Right cardiac atrium (tissue), 5 donors: ENCODE results near the gene GNRHR. TPM values are rescaled to one million over a fixed set of nuclear protein-coding genes. Genes with fewer than 3 reads are reported as not detected.

Experiments
- ATAC-seq, 2 donors: fragments of 200-7000 bp; cut with Tn5 transposase; one replicate each; pipeline versions ENCODE4 v1.8.0 to v1.9.1; 2020; ENCODE audit warnings: moderate library complexity in 2 of 2, mild to moderate bottlenecking in 1 of 2
- DNase-seq, 3 donors: peaks; one replicate each; pipeline ENCODE4 v3.0.0-alpha.2; 2020
- H3K27ac ChIP-seq: one replicate; pipeline ENCODE4 v1.5.1; 2013; ENCODE audit warnings: mild to moderate bottlenecking, low read length, control low read depth, moderate library complexity
- H3K27me3 ChIP-seq: one replicate; pipeline ENCODE4 v1.6.1; 2013; ENCODE audit not compliant: control insufficient read depth, insufficient read depth
- H3K4me1 ChIP-seq: one replicate; pipeline ENCODE4 v1.6.1; 2013; ENCODE audit warnings: low read length; ENCODE audit not compliant: control insufficient read depth, insufficient read depth
- H3K4me3 ChIP-seq: one replicate; pipeline ENCODE4 v1.5.1; 2013; ENCODE audit warnings: low read length, control low read depth
- H3K9me3 ChIP-seq: one replicate; pipeline ENCODE4 v1.6.1; 2013; ENCODE audit warnings: low read length; ENCODE audit not compliant: control insufficient read depth
- WGBS: extraction: QIAGEN DNeasy Blood & Tissue Kit; methylation state at CpG from one replicate; pipeline ENCODE4 v1.1.7; 2013; 5-methylcytosine and 5-hydroxymethylcytosine counted together
- intact Hi-C, 4 donors: fragments of 100-400 bp; cut with DNase I; formaldehyde crosslinking; loops; one replicate each; pipeline versions ENCODE4 v1.11.0 to v1.14.0; 2022 to 2023
- polyA plus RNA-seq: library from polyadenylated mRNA; stranded (reverse); fragments of 200-250 nt; gene quantifications from one replicate; pipeline ENCODE4 v1.2.3, GENCODE V29; 2013
- total RNA-seq, 4 donors: library from RNA; stranded (reverse); fragmentation: NEBNext Ultra II Directional; extraction: Animal tissue kit (Norgen Biotek cat#: 25700); gene quantifications; one replicate each; pipeline ENCODE4 v1.2.1, GENCODE V29; 2021
- donor health status: healthy with polysubstance abuse.
- donor health status: DM: no; HTN: yes; CAD: no.
- donor health status: DM: no; HTN: no; CAD: no.
- donor health status: DM: no; HTN: yes; CAD: no; lungs with severe emphysema.
- donor health status: DM: yes; HTN: yes; CAD: no.

The GNRHR gene
- total and polyA plus RNA-seq, 5 donors: not detected

DNA sequence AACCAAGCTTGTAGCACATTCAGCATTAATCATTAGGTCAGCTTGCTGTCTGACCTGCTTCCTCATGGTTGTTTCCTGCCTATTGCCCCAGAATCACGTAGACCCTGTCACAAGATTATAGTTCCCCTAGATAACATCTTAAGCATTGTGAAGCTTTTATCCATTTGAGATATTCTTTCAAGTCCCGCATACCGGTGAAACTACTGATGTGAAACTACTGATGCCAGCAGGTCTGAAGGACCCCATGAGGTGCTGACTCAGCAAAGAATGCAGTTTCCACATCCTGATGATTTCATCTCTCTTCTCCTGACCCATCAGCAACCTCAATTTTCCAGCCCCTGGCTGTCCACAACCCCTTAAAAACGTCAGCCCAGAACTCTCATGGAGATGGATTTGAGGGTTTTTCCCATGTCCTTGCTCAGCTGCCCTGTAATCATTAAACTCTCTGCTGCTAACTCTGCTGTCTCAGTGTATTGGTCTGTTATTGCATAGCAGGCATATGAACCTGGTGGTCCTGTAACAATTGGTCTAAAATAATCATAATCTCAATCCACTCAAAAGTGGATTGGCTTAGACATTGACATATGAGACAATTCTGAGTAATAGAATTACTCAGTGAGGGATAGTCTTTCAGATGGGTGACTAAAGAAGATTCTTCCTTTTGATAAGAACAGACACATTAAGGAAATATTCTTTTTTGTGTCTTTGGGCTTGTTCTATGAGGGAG, 26.9 kb downstream of the GNRHR start:
- no peak overlapping the region for H3K4me3 ChIP-seq
- H3K27me3 ChIP-seq: no peaks in the 10 kb centered on the region
- intact Hi-C loops: no loop called here
- no peak for DNase-seq
- no peaks in the 10 kb centered on the region for H3K4me1 ChIP-seq
- no peak overlapping the region for H3K27ac ChIP-seq
- ATAC-seq: no peak
- H3K9me3 ChIP-seq: no peaks in the 10 kb centered on the region
- 53% methylated on average over 4 of the region's 4 CpGs for WGBS

DNA sequence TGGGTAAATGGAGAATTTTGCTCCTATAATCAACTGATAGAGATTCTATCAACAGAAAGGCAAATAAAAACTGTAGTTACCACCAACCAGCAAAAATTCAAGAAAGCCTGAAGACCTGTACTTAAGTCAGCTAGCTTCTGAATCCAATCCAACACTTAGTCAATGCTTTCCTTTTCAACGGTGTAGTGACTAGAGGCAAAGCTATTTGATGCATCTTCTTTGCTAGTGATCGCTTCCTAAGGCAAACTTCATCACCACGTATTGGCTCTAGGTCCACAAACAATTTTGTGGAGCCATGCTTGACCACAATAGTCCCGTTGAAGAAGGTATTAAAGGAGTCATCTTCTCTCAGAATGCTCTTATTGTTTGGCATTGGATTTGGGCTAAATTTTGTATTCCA, 28.2 kb downstream of the GNRHR start:
- Histone ChIP-seq H3K9me3 (no peaks in the 10 kb centered on the region), H3K4me1 (no peaks in the 10 kb centered on the region), H3K27me3 (no peaks in the 10 kb centered on the region), H3K4me3 (no peak overlapping the region), H3K27ac (no peak overlapping the region)
- ATAC-seq (no peak), DNase-seq (no peak)
- 91% methylated on average over 4 of the region's 4 CpGs for WGBS
- intact Hi-C loops: no loop called here

DNA sequence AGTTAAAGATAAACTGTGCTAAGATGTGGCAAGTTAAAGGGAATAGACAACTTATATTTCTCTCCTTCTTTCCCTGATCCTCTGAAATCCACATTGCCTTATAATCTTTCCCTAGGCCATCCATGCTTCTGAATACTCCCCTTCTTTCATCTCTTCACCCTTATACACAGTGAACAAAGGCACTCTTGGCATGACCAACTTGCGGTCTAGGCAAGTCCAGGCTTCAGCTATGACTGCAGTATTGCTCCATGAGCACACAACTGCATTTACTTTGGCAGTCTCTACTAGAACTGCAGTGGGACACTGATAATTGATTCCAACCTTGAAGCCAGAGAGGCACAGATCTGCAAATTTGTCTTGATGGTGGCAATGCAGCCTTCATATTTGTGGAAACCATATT, 29.1 kb downstream of the GNRHR start:
- Histone ChIP-seq H3K27ac (no peak overlapping the region), H3K27me3 (no peaks in the 10 kb centered on the region), H3K4me3 (no peak overlapping the region), H3K9me3 (no peaks in the 10 kb centered on the region), H3K4me1 (no peaks in the 10 kb centered on the region)
- WGBS: 97% methylated on average over 1 of the region's 1 CpG
- ATAC-seq (peak in 1 of 2 donors; percentile 36), DNase-seq (no peak)
- intact Hi-C loops: no loop called here

DNA sequence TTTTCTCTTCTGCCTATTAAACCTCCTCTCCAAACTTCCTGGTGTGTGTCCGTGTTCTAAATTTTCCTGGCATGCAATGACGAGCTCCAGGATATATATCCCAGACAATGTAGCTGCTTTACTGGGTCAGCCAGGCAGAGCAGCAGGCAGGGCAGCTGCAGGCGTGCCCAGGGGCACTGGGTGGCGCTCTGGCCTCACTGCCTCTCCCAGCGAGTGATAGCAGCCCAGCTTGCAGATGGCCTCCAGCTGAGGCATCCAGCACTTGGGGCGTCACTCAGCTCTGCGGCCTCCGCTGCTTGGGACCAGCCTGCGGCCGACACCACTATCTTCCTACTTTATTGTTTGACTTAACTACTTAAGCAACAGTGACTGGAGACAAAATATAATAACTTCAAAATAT, 30.2 kb downstream of the GNRHR start:
- Histone ChIP-seq H3K4me1 (no peaks in the 10 kb centered on the region), H3K4me3 (no peak overlapping the region), H3K27ac (no peak overlapping the region), H3K27me3 (no peaks in the 10 kb centered on the region), H3K9me3 (no peaks in the 10 kb centered on the region)
- peak in 1 of 2 donors; percentile 26 for ATAC-seq
- intact Hi-C loops: no loop called here
- no peak for DNase-seq
- 79% methylated on average over 10 of the region's 10 CpGs for WGBS

DNA sequence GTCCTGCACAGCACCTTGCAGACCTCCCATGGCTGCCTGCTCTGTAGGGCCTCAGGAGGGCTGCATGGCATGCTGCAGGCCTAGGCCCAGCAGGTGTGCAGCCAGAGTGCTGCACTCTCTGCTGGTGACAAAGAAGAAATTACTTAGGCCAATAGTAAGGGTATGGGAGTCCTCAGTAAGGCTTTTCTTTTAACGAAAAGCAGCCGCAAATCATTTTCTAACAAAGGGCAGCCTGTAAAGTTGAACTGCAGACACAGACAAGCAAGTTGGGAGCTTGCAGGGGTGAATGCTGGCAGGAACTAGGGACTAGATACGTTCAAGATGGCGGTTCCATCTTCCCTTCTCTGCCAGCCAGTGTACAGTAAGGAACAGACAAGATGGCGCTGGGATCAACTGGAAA, 30.8 kb downstream of the GNRHR start:
- intact Hi-C loops: no loop called here
- DNase-seq (no peak), ATAC-seq (no peak)
- Histone ChIP-seq H3K27ac (no peak overlapping the region), H3K4me1 (no peaks in the 10 kb centered on the region), H3K27me3 (no peaks in the 10 kb centered on the region), H3K4me3 (no peak overlapping the region), H3K9me3 (no peaks in the 10 kb centered on the region)
- WGBS: 95% methylated on average over 5 of the region's 5 CpGs

DNA sequence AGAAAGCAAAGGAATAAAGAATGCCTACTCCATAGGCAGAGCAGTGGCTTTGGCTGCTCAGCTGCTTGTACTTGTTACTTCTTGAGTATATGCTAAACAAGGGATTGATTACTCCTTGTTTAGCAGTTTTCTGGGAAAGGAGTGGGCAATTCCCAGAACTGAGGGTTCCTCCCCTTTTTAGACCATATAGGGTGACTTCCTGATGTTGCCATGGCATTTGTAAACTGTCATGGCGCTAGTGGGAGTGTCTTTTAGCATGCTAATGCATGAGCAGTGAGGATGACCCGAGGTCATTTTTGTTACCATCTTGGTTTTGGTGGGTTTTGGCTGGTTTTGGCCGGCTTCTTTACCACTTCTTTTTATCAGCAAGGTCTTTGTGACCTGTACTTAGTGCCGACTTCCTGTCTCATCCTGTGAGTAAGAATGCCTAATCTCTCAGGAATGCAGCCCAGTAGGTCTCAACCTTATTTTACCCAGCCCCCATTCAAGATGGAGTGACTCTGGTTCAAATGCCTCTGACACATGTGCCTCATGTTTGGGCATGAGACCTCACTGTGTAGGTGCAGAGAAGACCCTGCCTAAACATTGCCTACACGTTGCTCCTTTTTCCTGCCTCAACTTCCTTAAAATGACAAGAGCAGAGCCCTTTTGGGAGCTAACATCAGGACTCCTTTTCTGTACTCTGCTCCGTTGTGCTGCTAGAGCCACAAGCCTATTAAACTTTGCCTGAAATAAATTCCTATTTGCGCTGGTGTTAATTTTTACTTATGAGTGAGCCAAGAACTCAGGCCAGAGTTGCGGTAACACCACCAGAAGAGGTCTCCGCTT, 32.2 kb downstream of the GNRHR start:
- no peak overlapping the region for H3K27ac ChIP-seq
- no peak for DNase-seq
- no peak for ATAC-seq
- H3K9me3 ChIP-seq: no peaks in the 10 kb centered on the region
- no peaks in the 10 kb centered on the region for H3K27me3 ChIP-seq
- H3K4me1 ChIP-seq: no peaks in the 10 kb centered on the region
- WGBS: 88% methylated on average over 9 of the region's 9 CpGs
- intact Hi-C loops: no loop called here
- H3K4me3 ChIP-seq: no peak overlapping the region

DNA sequence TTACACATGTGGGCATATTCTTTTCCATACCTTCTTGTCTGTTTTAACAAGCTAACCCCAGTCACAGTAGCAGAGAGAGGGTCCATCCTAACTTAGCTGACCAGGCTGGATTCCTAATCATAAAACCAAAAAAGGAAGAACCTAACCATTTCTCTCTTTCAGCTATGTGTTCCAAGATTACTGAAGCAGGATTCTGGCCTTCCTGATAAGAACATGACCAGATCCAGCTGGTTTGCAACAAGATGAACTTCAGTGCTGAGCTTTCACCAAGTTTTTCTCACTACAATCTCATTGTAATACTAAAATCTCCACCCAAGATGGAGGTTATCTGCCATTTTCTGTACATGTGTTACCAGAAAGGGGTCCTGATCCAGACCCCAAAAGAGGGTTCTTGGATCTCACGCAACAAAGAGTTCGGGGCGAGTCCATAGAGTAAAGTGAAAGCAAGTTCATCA, 32.8 kb downstream of the GNRHR start:
- intact Hi-C loops: no loop called here
- ATAC-seq (no peak), DNase-seq (no peak)
- H3K4me3 ChIP-seq: no peak overlapping the region
- H3K4me1 ChIP-seq: no peaks in the 10 kb centered on the region
- H3K9me3 ChIP-seq: no peaks in the 10 kb centered on the region
- 90% methylated on average over 3 of the region's 3 CpGs for WGBS
- no peak overlapping the region for H3K27ac ChIP-seq
- no peaks in the 10 kb centered on the region for H3K27me3 ChIP-seq

DNA sequence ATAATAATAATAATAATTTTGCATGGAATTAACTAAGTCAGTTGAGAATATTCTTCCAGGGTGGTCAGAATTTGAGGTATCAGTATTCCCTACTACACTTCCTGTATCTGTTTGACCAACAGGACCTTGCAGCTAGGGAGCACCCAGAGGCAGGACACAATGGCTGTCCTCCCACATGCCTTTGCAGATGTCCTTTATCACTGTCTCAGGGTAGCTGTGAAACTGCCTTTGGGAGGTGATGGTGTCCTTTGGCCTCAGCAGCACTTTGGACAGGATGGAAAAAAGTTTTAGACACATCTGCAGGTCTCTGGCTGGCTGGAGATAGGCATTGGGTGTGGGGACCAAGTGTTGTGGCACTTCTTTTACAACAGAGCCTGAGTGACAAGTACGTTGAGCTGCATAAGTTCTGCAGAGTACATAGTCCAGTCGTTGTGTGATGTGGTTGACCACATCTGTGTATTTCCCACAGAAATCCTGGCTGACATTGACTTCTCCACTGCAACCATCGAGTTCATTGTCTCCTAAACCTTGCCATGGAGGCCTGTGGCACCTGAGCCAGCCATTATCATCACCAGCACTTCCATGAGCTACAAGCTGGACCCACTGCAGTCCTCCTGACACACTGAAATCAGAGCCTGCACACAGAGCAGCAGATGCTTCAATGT, 34.1 kb downstream of the GNRHR start:
- intact Hi-C loops: no loop called here
- Histone ChIP-seq H3K27ac (no peak overlapping the region), H3K9me3 (no peaks in the 10 kb centered on the region), H3K4me1 (no peaks in the 10 kb centered on the region), H3K27me3 (no peaks in the 10 kb centered on the region), H3K4me3 (no peak overlapping the region)
- ATAC-seq (no peak), DNase-seq (no peak)
- 96% methylated on average over 3 of the region's 3 CpGs for WGBS

DNA sequence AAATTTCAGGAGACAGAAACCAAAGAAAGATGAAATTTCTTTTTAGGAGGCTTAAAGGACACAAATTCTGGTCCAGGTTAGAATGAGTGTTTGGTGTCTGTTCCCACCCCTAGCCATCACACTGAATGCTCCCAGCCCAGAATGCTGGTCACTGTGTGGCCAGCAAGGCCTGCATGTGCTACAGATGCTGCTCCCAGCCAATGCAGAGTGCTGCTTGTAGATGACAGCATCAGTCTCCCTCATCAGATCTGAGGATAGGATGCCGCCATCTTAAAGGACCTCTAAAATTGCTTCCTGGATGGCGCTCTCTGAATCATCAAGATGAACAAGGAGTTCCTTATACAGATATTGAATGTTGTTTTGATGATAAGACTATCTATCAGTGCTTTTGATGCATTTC, 35.3 kb downstream of the GNRHR start:
- no peak overlapping the region for H3K4me3 ChIP-seq
- intact Hi-C loops: no loop called here
- 95% methylated on average over 2 of the region's 2 CpGs for WGBS
- H3K27ac ChIP-seq: no peak overlapping the region
- H3K27me3 ChIP-seq: no peaks in the 10 kb centered on the region
- H3K4me1 ChIP-seq: no peaks in the 10 kb centered on the region
- ATAC-seq (no peak), DNase-seq (no peak)
- no peaks in the 10 kb centered on the region for H3K9me3 ChIP-seq

DNA sequence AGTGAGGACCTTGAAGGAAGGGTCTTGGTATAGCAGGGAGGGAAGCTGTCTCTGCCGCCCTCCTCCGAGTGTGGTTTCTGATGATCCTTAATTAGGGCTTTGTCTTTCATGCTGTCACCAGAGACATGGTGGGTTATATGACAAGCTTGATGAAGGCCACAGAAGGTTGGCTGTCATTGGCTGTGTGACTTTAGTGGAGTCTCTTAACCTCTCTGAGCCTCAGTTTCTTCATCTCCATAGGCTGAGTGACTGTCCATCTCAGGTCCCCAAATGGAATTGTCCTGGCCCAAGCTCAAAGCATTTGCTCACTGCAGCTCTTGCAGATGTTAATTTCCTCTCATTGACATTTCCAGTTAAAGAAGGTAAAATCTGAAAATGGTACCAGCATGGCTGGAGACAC, 36.6 kb downstream of the GNRHR start:
- ATAC-seq: no peak
- Histone ChIP-seq H3K9me3 (no peaks in the 10 kb centered on the region), H3K4me1 (no peaks in the 10 kb centered on the region), H3K4me3 (no peak overlapping the region), H3K27me3 (no peaks in the 10 kb centered on the region), H3K27ac (no peak overlapping the region)
- intact Hi-C loops: no loop called here
- no peak for DNase-seq
- WGBS: 98% methylated on average over 2 of the region's 2 CpGs

DNA sequence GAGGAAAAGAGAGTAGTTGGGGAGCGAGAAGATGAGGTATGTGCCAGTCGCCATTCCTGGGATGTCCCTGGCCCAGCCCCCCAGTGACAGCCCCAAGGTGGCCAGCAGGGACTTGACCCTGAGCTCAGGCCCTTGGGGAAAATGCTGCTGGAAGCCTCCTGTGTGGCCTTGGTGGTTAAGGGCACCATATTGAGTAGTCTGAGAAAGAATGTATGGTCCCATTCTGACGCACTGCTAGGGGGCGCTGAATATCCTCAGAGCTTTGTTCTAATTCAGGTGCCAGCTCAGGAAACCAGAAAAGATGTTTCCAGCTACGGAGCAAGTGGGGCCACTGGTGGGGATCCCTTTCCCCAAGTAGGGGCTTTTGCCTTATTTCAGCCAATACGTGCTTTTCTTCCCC, 39.2 kb downstream of the GNRHR start:
- Histone ChIP-seq H3K9me3 (no peaks in the 10 kb centered on the region), H3K4me3 (no peak overlapping the region), H3K27me3 (no peaks in the 10 kb centered on the region), H3K27ac (no peak overlapping the region), H3K4me1 (no peaks in the 10 kb centered on the region)
- DNase-seq: no peak
- 80% methylated on average over 6 of the region's 6 CpGs for WGBS
- intact Hi-C loops: no loop called here
- ATAC-seq: no peak
